HepG2 (cell line): Measurements from ENCODE around the gene CDH19. TPM values are rescaled to one million over a fixed set of nuclear protein-coding genes. Genes with fewer than 3 reads are reported as not detected.

ENCODE experiments used
- ATAC-seq: fragments of 200-7000 bp; cut with Tn5 transposase; 3 replicates; pipeline ENCODE4 v1.9.1; 2020; ENCODE audit warnings: mild to moderate bottlenecking, moderate library complexity
- BruUV-seq: library from RNA; stranded (reverse); fragments of 400-500 nt; replicated peaks from 2 replicates; lab custom pipeline; 2021; lab: Mats Ljungman, UMichigan
- CTCF ChIA-PET: fragments of 300-600 bp; formaldehyde crosslinking; extraction: SDS; loops from one replicate; lab custom pipeline; 2021; ENCODE audit warnings: low total read pairs, inconsistent platforms, low intra/inter-chr PET ratio; lab: Yijun Ruan, JAX
- POLR2A ChIA-PET: fragments of 350-600 bp; sonication (Branson Sonifier 250); formaldehyde crosslinking; loops from one replicate; lab custom pipeline; 2020; ENCODE audit warnings: antibody characterized with exemption, inconsistent platforms; lab: Yijun Ruan, JAX
- DNase-seq: peaks from one replicate; pipeline ENCODE4 v3.0.0-alpha.2; 2015; ENCODE audit warnings: low spot score
- FAIRE-seq: peaks from 3 replicates; lab custom pipeline; 2011; peaks lifted over from hg19 to GRCh38; lab: Jason Lieb, UNC
- H2AFZ ChIP-seq: one replicate; pipeline ENCODE4 v1.6.1; 2011; ENCODE audit warnings: low read length, inconsistent platforms
- H3K27ac ChIP-seq: fragments of 300-600 bp; 3 replicates; pipeline ENCODE4 v1.8.0; 2011; ENCODE audit warnings: mixed run types, mild to moderate bottlenecking, mixed read lengths, low read length, inconsistent platforms; ENCODE audit not compliant: insufficient read depth; ENCODE audit errors: extremely low read length
- H3K27me3 ChIP-seq, 2 experiments: fragments of 200-600 bp in 1 of 2; 2 replicates in 1 of 2; 3 replicates in 1 of 2; pipeline versions ENCODE4 v1.6.0 to v1.8.0; 2011; ENCODE audit warnings: low read length in 2 of 2, mild to moderate bottlenecking in 2 of 2, moderate library complexity in 2 of 2, inconsistent platforms in 1 of 2; ENCODE audit not compliant: insufficient read depth in 2 of 2, control insufficient read depth in 1 of 2
- H3K36me3 ChIP-seq, 2 experiments: fragments of 200-600 bp in 1 of 2; replicated peaks in 1 of 2; 2 replicates in 1 of 2; 3 replicates in 1 of 2; pipeline versions ENCODE4 v1.5.1 to v1.8.0; 2011; ENCODE audit warnings: low read length in 2 of 2, inconsistent platforms in 1 of 2; ENCODE audit not compliant: insufficient read depth in 2 of 2, control insufficient read depth in 1 of 2
- H3K4me1 ChIP-seq: 2 replicates; pipeline ENCODE4 v1.5.1; 2012; ENCODE audit warnings: low read length, inconsistent platforms; ENCODE audit not compliant: insufficient read depth
- H3K4me2 ChIP-seq: 2 replicates; pipeline ENCODE4 v1.6.0; 2011; ENCODE audit warnings: low read depth, low read length, inconsistent platforms
- H3K4me3 ChIP-seq, 3 experiments: fragments of 200-600 bp in 1 of 3; sonication (generic), shearing (Covaris generic) in 1 of 3; replicated peaks in 1 of 3; 2 replicates each; pipeline ENCODE4 v1.5.1; 2011 to 2016; ENCODE audit warnings: low read length in 3 of 3, inconsistent platforms in 2 of 3, low read depth in 2 of 3, mild to moderate bottlenecking in 2 of 3, control low read depth in 1 of 3, mixed read lengths in 1 of 3; ENCODE audit not compliant: insufficient read depth in 1 of 3
- H3K79me2 ChIP-seq: one replicate; pipeline ENCODE4 v1.6.1; 2011; ENCODE audit warnings: low read length, inconsistent platforms; ENCODE audit not compliant: insufficient read depth
- H3K9ac ChIP-seq: 2 replicates; pipeline ENCODE4 v1.6.0; 2011; ENCODE audit warnings: mild to moderate bottlenecking, low read depth, low read length, inconsistent platforms; ENCODE audit not compliant: insufficient read depth
- H3K9me3 ChIP-seq: 2 replicates; pipeline ENCODE4 v1.5.1; 2012; ENCODE audit warnings: mild to moderate bottlenecking, low read length
- H4K20me1 ChIP-seq: 2 replicates; pipeline ENCODE4 v1.6.0; 2011; ENCODE audit warnings: inconsistent platforms, mild to moderate bottlenecking, low read length, moderate library complexity; ENCODE audit not compliant: insufficient read depth
- ARID4A ChIP-seq: sonication (generic); formaldehyde crosslinking; IDR thresholded peaks from 2 replicates; pipeline ENCODE4 v1.5.0; 2020; ENCODE audit warnings: mild to moderate bottlenecking, missing genetic modification reagents, borderline replicate concordance
- KAT7 ChIP-seq: IDR thresholded peaks from 2 replicates; pipeline ENCODE4 v1.6.1; 2018; ENCODE audit warnings: borderline replicate concordance, missing compliant biosample characterization
- KLF9 ChIP-seq: IDR thresholded peaks from 2 replicates; pipeline ENCODE4 v1.6.1; 2016; ENCODE audit warnings: low read depth
- MIXL1 ChIP-seq: IDR thresholded peaks from 2 replicates; pipeline ENCODE4 v1.6.1; 2016
- MYPOP ChIP-seq: sonication (generic); formaldehyde crosslinking; IDR thresholded peaks from 2 replicates; pipeline ENCODE4 v1.8.1; 2023; ENCODE audit warnings: mild to moderate bottlenecking, moderate library complexity, missing genetic modification reagents
- NFATC3 ChIP-seq: sonication (generic); formaldehyde crosslinking; IDR thresholded peaks from 2 replicates; pipeline ENCODE4 v1.5.1; 2020; ENCODE audit warnings: mild to moderate bottlenecking, missing genetic modification reagents
- RBM22 ChIP-seq: fragments of 200-400 bp; formaldehyde crosslinking; optimal IDR thresholded peaks from 2 replicates; pipeline ENCODE3; 2017; ENCODE audit warnings: mild to moderate bottlenecking, low read length, moderate library complexity
- SIX1 ChIP-seq: sonication (generic); formaldehyde crosslinking; IDR thresholded peaks from 2 replicates; pipeline ENCODE4 v1.4.0; 2020; ENCODE audit warnings: missing genetic modification reagents, borderline replicate concordance
- SKI ChIP-seq: fragments of 450-650 bp; IDR thresholded peaks from one replicate; pipeline ENCODE4 v1.6.1; 2018; ENCODE audit warnings: mild to moderate bottlenecking; ENCODE audit not compliant: partially characterized antibody
- SMAD3 ChIP-seq: sonication (generic); formaldehyde crosslinking; IDR thresholded peaks from 2 replicates; pipeline ENCODE4 v1.4.0; 2020; ENCODE audit warnings: missing genetic modification reagents
- THRA ChIP-seq: sonication (generic); formaldehyde crosslinking; IDR thresholded peaks from 2 replicates; pipeline ENCODE4 v1.4.0; 2020; ENCODE audit warnings: missing genetic modification reagents, borderline replicate concordance
- ZNF3 ChIP-seq: IDR thresholded peaks from 2 replicates; pipeline ENCODE4 v1.7.0; 2017; ENCODE audit warnings: inconsistent platforms
- ZNF383 ChIP-seq: sonication (generic); formaldehyde crosslinking; IDR thresholded peaks from 2 replicates; pipeline ENCODE4 v1.4.0; 2020; ENCODE audit warnings: missing genetic modification reagents, mild to moderate bottlenecking, borderline replicate concordance
- ZNF564 ChIP-seq: sonication (generic); formaldehyde crosslinking; IDR thresholded peaks from 2 replicates; pipeline ENCODE4 v1.8.1; 2023; ENCODE audit warnings: mild to moderate bottlenecking, missing genetic modification reagents
- ZNF703 ChIP-seq: sonication (generic); formaldehyde crosslinking; IDR thresholded peaks from 2 replicates; pipeline ENCODE4 v1.5.1; 2020; ENCODE audit warnings: missing genetic modification reagents, mild to moderate bottlenecking, moderate library complexity, borderline replicate concordance
- ZUFSP ChIP-seq: sonication (generic); formaldehyde crosslinking; IDR thresholded peaks from 2 replicates; pipeline ENCODE4 v1.9.0; 2021; ENCODE audit warnings: missing genetic modification reagents, mild to moderate bottlenecking, borderline replicate concordance
- in situ Hi-C: cut with HindIII; loops from 2 replicates; pipeline ENCODE4 v1.10.0; 2017; ENCODE audit warnings: low pct_unique_long_range_greater_than_20kb; ENCODE audit not compliant: extremely low pct_ligation_motif_present
- intact Hi-C: fragments of 100-400 bp; cut with micrococcal nuclease; formaldehyde crosslinking; loops from one replicate; pipeline ENCODE4 v1.10.0; 2022; ENCODE audit not compliant: unreplicated experiment
- polyA plus RNA-seq, 8 experiments: library from polyadenylated mRNA; depleted of rRNA in 3 of 8; stranded (reverse) in 7 of 8; unstranded in 1 of 8; fragments of >200 nt; fragmentation: Illumina TruSeq in 4 of 8; extraction: Trizol in 4 of 8; gene quantifications; 2 replicates each; pipeline versions ENCODE4 v1.2.1 to v1.2.3, GENCODE V29; 2011 to 2016; ENCODE audit warnings: low read depth in 4 of 8, missing spikeins in 1 of 8, mixed read lengths in 1 of 8; ENCODE audit not compliant: insufficient read depth in 1 of 8
- total RNA-seq, 5 experiments: library from RNA; depleted of rRNA; stranded (reverse); fragments of >200 nt; fragmentation: Illumina TruSeq; extraction: Trizol; gene quantifications; 2 replicates each; pipeline ENCODE4 v1.2.3, GENCODE V29; 2016; ENCODE audit warnings: low read depth in 1 of 5

The CDH19 gene
- total and polyA plus RNA-seq, 2 of the 13 experiments (the other 11 are each of a cell fraction or from before 2014, with no cell fraction given) = not detected

GRCh38 chr18:66638856-66639629 lies 35.2 kb upstream of the CDH19 start (continued):
- TF ChIP-seq SIX1 (CRISPR knock-in tag) (no peak), NFATC3 (CRISPR knock-in tag) (no peak), ZNF3 (CRISPR knock-in tag) (no peak), MYPOP (no peak)

GRCh38 chr18:66635342-66635741 lies 31.5 kb upstream of the CDH19 start:
- no peaks in the 10 kb centered on the region for H3K36me3 ChIP-seq
- no peak overlapping the region for H3K27ac ChIP-seq
- no peak overlapping the region for H3K4me2 ChIP-seq
- H3K79me2 ChIP-seq = no peaks in the 10 kb centered on the region
- no peaks in the 10 kb centered on the region for H4K20me1 ChIP-seq
- H3K9ac ChIP-seq = no peak overlapping the region
- no peak overlapping the region for H3K4me3 ChIP-seq
- no peaks in the 10 kb centered on the region for H3K9me3 ChIP-seq
- FAIRE-seq (no peak), DNase-seq (no peak), ATAC-seq (no peak)
- in situ Hi-C loops (no loop called here), intact Hi-C loops (no loop called here)
- TF ChIP-seq SMAD3 (CRISPR knock-in tag) (no peak), KAT7 (CRISPR knock-in tag) (no peak), MIXL1 (no peak), THRA (CRISPR knock-in tag) (no peak), KLF9 (CRISPR knock-in tag) (no peak), ARID4A (no peak), SKI (no peak), ZNF383 (CRISPR knock-in tag) (no peak), ZNF564 (CRISPR knock-in tag) (no peak), ZUFSP (no peak), ZNF703 (no peak), RBM22 (no peak)
- H2AFZ ChIP-seq = no peak overlapping the region
- ChIA-PET POLR2A (no interaction called here), CTCF (no interaction called here)
- no TSS peak for BruUV-seq
- H3K27me3 ChIP-seq = no peaks in the 10 kb centered on the region
- H3K4me1 ChIP-seq = no peaks in the 10 kb centered on the region
